ENCODE measurements around the gene NOS1AP. TPM values are rescaled to one million over a fixed set of nuclear protein-coding genes. Genes with fewer than 3 reads are reported as not detected.

Gene NOS1AP
- total RNA-seq, 1 experiment from 2014 or later, result 2.6 TPM

DNA sequence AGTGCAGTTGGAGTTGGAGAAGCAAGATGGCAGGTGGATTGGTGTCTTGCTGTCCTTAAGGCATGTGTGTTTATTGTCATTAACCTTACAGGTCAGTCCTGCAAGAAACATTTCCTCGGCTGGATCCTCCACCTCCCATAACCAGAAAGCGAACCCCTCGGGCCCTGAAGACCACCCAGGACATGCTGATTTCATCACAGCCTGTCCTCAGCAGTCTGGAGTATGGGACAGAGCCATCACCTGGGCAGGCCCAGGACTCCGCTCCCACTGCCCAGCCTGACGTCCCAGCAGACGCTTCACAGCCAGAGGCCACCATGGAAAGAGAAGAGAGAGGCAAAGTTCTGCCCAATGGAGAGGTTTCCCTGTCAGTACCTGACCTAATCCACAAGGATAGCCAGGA is 313.6 kb downstream of the NOS1AP start:
- Histone ChIP-seq H3K4me2 (ENCODE audit: low read length) (no peak overlapping the region), H3K4me3 (ENCODE audit: low read length) (no peak overlapping the region), H2AFZ (ENCODE audit: low read length) (no peak overlapping the region), H3K9me3 (ENCODE audit: low read length) (no peaks in the 10 kb centered on the region), H3K4me1 (ENCODE audit: insufficient read depth, low read length) (peaks cover 27% of the 10 kb centered on the region), H3K27me3 (ENCODE audit: low read length) (no peaks in the 10 kb centered on the region), H3K9me2 (replicated peaks; ENCODE audit: low read length) (no peaks in the 10 kb centered on the region), H3K27ac (ENCODE audit: low read length) (no peak overlapping the region), H3K36me3 (ENCODE audit: low read depth, low read length) (no peaks in the 10 kb centered on the region), H3K9ac (ENCODE audit: low read length) (no peak overlapping the region), H4K20me1 (ENCODE audit: low read length) (no peaks in the 10 kb centered on the region), H3F3A (ENCODE audit: low read length, unreplicated experiment) (no peaks in the 10 kb centered on the region), H3K79me2 (ENCODE audit: low read length) (no peaks in the 10 kb centered on the region)
- intact Hi-C loops (cut with micrococcal nuclease), result no loop called here
- TF ChIP-seq EZH2 (IDR thresholded peaks at IDR 0.05; ENCODE audit: low read length, unreplicated experiment) (no peak), EZH2phosphoT487 (IDR thresholded peaks at IDR 0.05; ENCODE audit: borderline replicate concordance, low read length) (no peak)
- TF ChIP-seq, protein P1, sequence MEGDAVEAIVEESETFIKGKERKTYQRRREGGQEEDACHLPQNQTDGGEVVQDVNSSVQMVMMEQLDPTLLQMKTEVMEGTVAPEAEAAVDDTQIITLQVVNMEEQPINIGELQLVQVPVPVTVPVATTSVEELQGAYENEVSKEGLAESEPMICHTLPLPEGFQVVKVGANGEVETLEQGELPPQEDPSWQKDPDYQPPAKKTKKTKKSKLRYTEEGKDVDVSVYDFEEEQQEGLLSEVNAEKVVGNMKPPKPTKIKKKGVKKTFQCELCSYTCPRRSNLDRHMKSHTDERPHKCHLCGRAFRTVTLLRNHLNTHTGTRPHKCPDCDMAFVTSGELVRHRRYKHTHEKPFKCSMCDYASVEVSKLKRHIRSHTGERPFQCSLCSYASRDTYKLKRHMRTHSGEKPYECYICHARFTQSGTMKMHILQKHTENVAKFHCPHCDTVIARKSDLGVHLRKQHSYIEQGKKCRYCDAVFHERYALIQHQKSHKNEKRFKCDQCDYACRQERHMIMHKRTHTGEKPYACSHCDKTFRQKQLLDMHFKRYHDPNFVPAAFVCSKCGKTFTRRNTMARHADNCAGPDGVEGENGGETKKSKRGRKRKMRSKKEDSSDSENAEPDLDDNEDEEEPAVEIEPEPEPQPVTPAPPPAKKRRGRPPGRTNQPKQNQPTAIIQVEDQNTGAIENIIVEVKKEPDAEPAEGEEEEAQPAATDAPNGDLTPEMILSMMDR (conservative IDR thresholded peaks at IDR 0.05; ENCODE audit: low read depth, low read length), result no peak
- BruUV-seq (replicated peaks), result no TSS peak
- POLR2A ChIA-PET (ENCODE audit: unreplicated experiment), result no interaction called here
- ATAC-seq, result no peak
- CTCF ChIA-PET, result no interaction called here
- no peak for DNase-seq

DNA sequence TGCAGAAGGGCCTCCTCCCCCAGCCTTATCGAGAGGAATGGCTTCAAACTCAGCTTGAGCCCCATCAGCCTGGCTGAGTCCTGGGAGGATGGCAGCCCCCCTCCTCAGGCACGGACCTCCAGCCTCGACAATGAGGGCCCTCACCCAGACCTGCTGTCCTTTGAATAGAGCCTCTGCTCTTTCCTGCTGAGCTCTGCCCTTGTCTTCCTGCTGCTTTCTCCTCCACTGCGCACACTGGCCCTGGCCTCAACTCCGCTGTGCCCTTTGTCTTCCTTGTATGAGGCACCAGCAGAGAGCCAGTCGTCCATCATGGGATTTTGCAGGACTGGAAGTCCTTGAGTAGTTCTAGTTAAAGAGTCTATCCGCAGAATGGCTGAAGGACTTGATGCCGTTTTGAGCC is 314.0 kb downstream of the NOS1AP start:
- Histone ChIP-seq H3K4me3 (ENCODE audit: low read length) (no peak overlapping the region), H3K9ac (ENCODE audit: low read length) (no peak overlapping the region), H3K79me2 (ENCODE audit: low read length) (no peaks in the 10 kb centered on the region), H4K20me1 (ENCODE audit: low read length) (no peaks in the 10 kb centered on the region), H3K4me2 (ENCODE audit: low read length) (no peak overlapping the region), H3K9me3 (ENCODE audit: low read length) (no peaks in the 10 kb centered on the region), H3K36me3 (ENCODE audit: low read depth, low read length) (no peaks in the 10 kb centered on the region), H3K4me1 (ENCODE audit: insufficient read depth, low read length) (peaks cover 27% of the 10 kb centered on the region), H2AFZ (ENCODE audit: low read length) (no peak overlapping the region), H3F3A (ENCODE audit: low read length, unreplicated experiment) (no peaks in the 10 kb centered on the region), H3K27me3 (ENCODE audit: low read length) (no peaks in the 10 kb centered on the region), H3K9me2 (replicated peaks; ENCODE audit: low read length) (no peaks in the 10 kb centered on the region), H3K27ac (ENCODE audit: low read length) (no peak overlapping the region)
- CTCF ChIA-PET, result no interaction called here
- TF ChIP-seq EZH2phosphoT487 (IDR thresholded peaks at IDR 0.05; ENCODE audit: borderline replicate concordance, low read length), result no peak
- DNase-seq (no peak), ATAC-seq (no peak)
- POLR2A ChIA-PET (ENCODE audit: unreplicated experiment), result no interaction called here
- no TSS peak for BruUV-seq (replicated peaks)
- intact Hi-C loops (cut with micrococcal nuclease), result no loop called here

DNA sequence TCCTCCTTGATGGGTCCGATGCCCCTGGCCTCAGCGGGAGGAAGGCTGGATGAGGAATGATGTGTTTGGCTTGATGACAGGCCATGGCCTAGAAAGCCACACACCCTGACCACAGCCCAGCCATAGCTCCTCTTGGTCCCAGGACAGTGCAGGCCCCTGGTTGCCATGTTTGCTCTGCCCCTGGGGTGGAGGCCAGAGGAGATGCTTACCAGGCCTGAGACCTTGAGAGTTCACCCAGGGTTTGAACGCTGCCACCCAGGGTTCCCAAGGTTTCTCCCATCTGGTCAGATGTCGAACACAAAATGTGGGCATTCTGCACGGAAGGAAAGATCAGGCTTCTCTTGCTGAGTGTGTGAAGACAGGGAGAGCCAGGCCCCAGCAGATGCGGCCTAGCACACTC is 314.6 kb downstream of the NOS1AP start:
- no peak overlapping the region for H3K27ac ChIP-seq (ENCODE audit: low read length)
- H3K4me1 ChIP-seq (ENCODE audit: insufficient read depth, low read length), result peaks cover 32% of the 10 kb centered on the region
- H2AFZ ChIP-seq (ENCODE audit: low read length), result no peak overlapping the region
- H3F3A ChIP-seq (ENCODE audit: low read length, unreplicated experiment), result no peaks in the 10 kb centered on the region
- no peaks in the 10 kb centered on the region for H3K9me2 ChIP-seq (replicated peaks; ENCODE audit: low read length)
- H3K9ac ChIP-seq (ENCODE audit: low read length), result no peak overlapping the region
- H3K4me3 ChIP-seq (ENCODE audit: low read length), result no peak overlapping the region
- no TSS peak for BruUV-seq (replicated peaks)
- no peak overlapping the region for H3K4me2 ChIP-seq (ENCODE audit: low read length)
- ChIA-PET CTCF (no interaction called here), POLR2A (ENCODE audit: unreplicated experiment) (no interaction called here)
- no peaks in the 10 kb centered on the region for H3K36me3 ChIP-seq (ENCODE audit: low read depth, low read length)
- H3K27me3 ChIP-seq (ENCODE audit: low read length), result no peaks in the 10 kb centered on the region
- no peak for DNase-seq
- no peaks in the 10 kb centered on the region for H3K79me2 ChIP-seq (ENCODE audit: low read length)
- no peaks in the 10 kb centered on the region for H3K9me3 ChIP-seq (ENCODE audit: low read length)
- no peak for ATAC-seq
- TF ChIP-seq, protein P1 (conservative IDR thresholded peaks at IDR 0.05; ENCODE audit: low read depth, low read length), result no peak
- TF ChIP-seq EZH2phosphoT487 (IDR thresholded peaks at IDR 0.05; ENCODE audit: borderline replicate concordance, low read length), result no peak
- TF ChIP-seq EZH2 (IDR thresholded peaks at IDR 0.05; ENCODE audit: low read length, unreplicated experiment), result no peak
- no peaks in the 10 kb centered on the region for H4K20me1 ChIP-seq (ENCODE audit: low read length)
- intact Hi-C loops (cut with micrococcal nuclease), result no loop called here
